SK-N-SH treated with all-trans-retinoic acid at 6 μM for 48 hours (cell line): Measurements from ENCODE around the gene NIT2.
A peak's percentile ranks its signal among the peaks of the same experiment; 100 is the strongest.

Experiments
- ATAC-seq: fragments of 200-7000 bp; cut with Tn5 transposase; 3 replicates; pipeline ENCODE4 v1.9.1; 2020; ENCODE audit warnings: mild to moderate bottlenecking, moderate library complexity
- ARNTL ChIP-seq: fragments of 450-650 bp; formaldehyde crosslinking; IDR thresholded peaks from 2 replicates; pipeline ENCODE4 v1.5.0; 2020; ENCODE audit warnings: low read depth, mild to moderate bottlenecking, moderate library complexity, borderline replicate concordance
- BACH2 ChIP-seq: fragments of 250-450 bp; sonication (Bioruptor Pico); IDR thresholded peaks from 2 replicates; pipeline ENCODE4 v1.9.0; 2021; ENCODE audit warnings: mild to moderate bottlenecking, borderline replicate concordance
- CREB5 ChIP-seq: fragments of 250-450 bp; sonication (Bioruptor Pico); IDR thresholded peaks from 2 replicates; pipeline ENCODE4 v1.5.1; 2020; ENCODE audit warnings: low read depth, mild to moderate bottlenecking, moderate library complexity
- CSDC2 ChIP-seq: fragments of 250-450 bp; sonication (Bioruptor Pico); IDR thresholded peaks from 2 replicates; pipeline ENCODE4 v1.5.0; 2020; ENCODE audit warnings: mild to moderate bottlenecking, moderate library complexity
- CSRNP3 ChIP-seq: fragments of 250-450 bp; sonication (Bioruptor Pico); IDR thresholded peaks from 2 replicates; pipeline ENCODE4 v1.5.1; 2021; ENCODE audit warnings: mild to moderate bottlenecking, moderate library complexity
- ESRRG ChIP-seq: fragments of 250-450 bp; sonication (Bioruptor Pico); IDR thresholded peaks from 2 replicates; pipeline ENCODE4 v1.6.1; 2021; ENCODE audit warnings: mild to moderate bottlenecking
- GLIS3 ChIP-seq: fragments of 250-450 bp; sonication (Bioruptor Pico); IDR thresholded peaks from 2 replicates; pipeline ENCODE4 v1.5.0; 2020; ENCODE audit warnings: mild to moderate bottlenecking, moderate library complexity
- ISL1 ChIP-seq: fragments of 250-450 bp; sonication (Bioruptor Pico); IDR thresholded peaks from 2 replicates; pipeline ENCODE4 v2.1.2; 2022; ENCODE audit warnings: mild to moderate bottlenecking, moderate library complexity
- OSR1 ChIP-seq: fragments of 250-450 bp; sonication (Bioruptor Pico); IDR thresholded peaks from 2 replicates; pipeline ENCODE4 v1.8.0; 2022; ENCODE audit warnings: moderate library complexity, mild to moderate bottlenecking, inconsistent platforms
- POU6F1 ChIP-seq: fragments of 250-450 bp; sonication (Bioruptor Pico); IDR thresholded peaks from 2 replicates; pipeline ENCODE4 v1.8.0; 2021; ENCODE audit warnings: low read depth, mild to moderate bottlenecking, moderate library complexity, borderline replicate concordance
- PPARA ChIP-seq: fragments of 250-450 bp; sonication (Bioruptor Pico); IDR thresholded peaks from 2 replicates; pipeline ENCODE4 v1.5.0; 2020; ENCODE audit warnings: mild to moderate bottlenecking, borderline replicate concordance
- RARB ChIP-seq: fragments of 250-450 bp; sonication (Bioruptor Pico); IDR thresholded peaks from 2 replicates; pipeline ENCODE4 v1.8.0; 2021; ENCODE audit warnings: mild to moderate bottlenecking, moderate library complexity
- SNAI2 ChIP-seq: fragments of 250-450 bp; sonication (Bioruptor Pico); IDR thresholded peaks from 2 replicates; pipeline ENCODE4 v1.5.0; 2020; ENCODE audit warnings: mild to moderate bottlenecking, moderate library complexity
- TCF4 ChIP-seq: fragments of 250-450 bp; sonication (Bioruptor Pico); IDR thresholded peaks from 2 replicates; pipeline ENCODE4 v1.8.0; 2021; ENCODE audit warnings: mild to moderate bottlenecking, moderate library complexity, borderline replicate concordance
- TOX ChIP-seq: fragments of 250-450 bp; sonication (Bioruptor Pico); IDR thresholded peaks from 2 replicates; pipeline ENCODE4 v1.8.0; 2021; ENCODE audit warnings: mild to moderate bottlenecking, moderate library complexity, borderline replicate concordance
- TSHZ2 ChIP-seq: fragments of 250-450 bp; sonication (Bioruptor Pico); IDR thresholded peaks from 2 replicates; pipeline ENCODE4 v1.5.0; 2020; ENCODE audit warnings: mild to moderate bottlenecking, moderate library complexity
- ZC3H10 ChIP-seq: fragments of 250-450 bp; sonication (Bioruptor Pico); IDR thresholded peaks from 2 replicates; pipeline ENCODE4 v1.5.1; 2021; ENCODE audit warnings: mild to moderate bottlenecking, moderate library complexity
- ZFP3 ChIP-seq: fragments of 250-450 bp; sonication (Bioruptor Pico); IDR thresholded peaks from 2 replicates; pipeline ENCODE4 v1.5.0; 2020; ENCODE audit warnings: mild to moderate bottlenecking, moderate library complexity
- ZFP30 ChIP-seq: fragments of 450-650 bp; formaldehyde crosslinking; IDR thresholded peaks from 2 replicates; pipeline ENCODE4 v1.5.0; 2022; ENCODE audit warnings: mild to moderate bottlenecking, moderate library complexity
- ZNF565 ChIP-seq: fragments of 450-650 bp; formaldehyde crosslinking; conservative IDR thresholded peaks from 2 replicates; pipeline ENCODE4 v1.5.0; 2020; ENCODE audit warnings: low read depth, mild to moderate bottlenecking, moderate library complexity
- ZNF70 ChIP-seq: fragments of 450-650 bp; formaldehyde crosslinking; IDR thresholded peaks from 2 replicates; pipeline ENCODE4 v1.5.0; 2020; ENCODE audit warnings: mild to moderate bottlenecking, moderate library complexity
- ZNF8 ChIP-seq: fragments of 450-650 bp; formaldehyde crosslinking; IDR thresholded peaks from 2 replicates; pipeline ENCODE4 v1.5.0; 2020; ENCODE audit warnings: mild to moderate bottlenecking, moderate library complexity

Gene NIT2

GRCh38 chr3:100400419-100400779 is 65.8 kb downstream of the NIT2 start:
- no peak for TF ChIP-seq SNAI2 (CRISPR knock-in tag)
- no peak for TF ChIP-seq ZNF565 (CRISPR knock-in tag)
- no peak for TF ChIP-seq GLIS3 (CRISPR knock-in tag)
- TF ChIP-seq OSR1 (CRISPR knock-in tag), result no peak
- no peak for TF ChIP-seq BACH2 (CRISPR knock-in tag)
- TF ChIP-seq ARNTL (CRISPR knock-in tag), result no peak
- TF ChIP-seq ESRRG (CRISPR knock-in tag), result no peak
- TF ChIP-seq RARB, result no peak
- TF ChIP-seq TSHZ2, result no peak
- TF ChIP-seq CSRNP3, result no peak
- TF ChIP-seq CREB5 (CRISPR knock-in tag), result no peak
- TF ChIP-seq TCF4 (CRISPR knock-in tag), result no peak
- TF ChIP-seq TOX (CRISPR knock-in tag), result no peak
- no peak for TF ChIP-seq CSDC2 (CRISPR knock-in tag)
- TF ChIP-seq POU6F1 (CRISPR knock-in tag), result no peak
- no peak for TF ChIP-seq ZNF8
- no peak for TF ChIP-seq ZFP3 (CRISPR knock-in tag)
- no peak for TF ChIP-seq ISL1
- no peak for TF ChIP-seq ZFP30 (CRISPR knock-in tag)
- no peak for TF ChIP-seq ZNF70 (CRISPR knock-in tag)
- peak; percentile 15 for ATAC-seq

- TF ChIP-seq RARB (no peak), TSHZ2 (no peak), ZFP3 (CRISPR knock-in tag) (peak; percentile 67; the same call in 1 of the 2 replicates)
- TF ChIP-seq, all 23 proteins: peak for 1
- peak; percentile 96 for ATAC-seq
Observed at GRCh38 chr3:100400780-100401673, 66.5 kb downstream of the NIT2 start, which contains the start of the genes LNP1 and TOMM70. LNP1 (plus strand) TSS chr3:100401539; CDS start chr3:100429730, 28,191 bp downstream. TOMM70 (minus strand) TSS chr3:100401089; CDS start chr3:100400949, 140 bp downstream.

GRCh38 chr3:100401674-100402041 is 67.1 kb downstream of the NIT2 start:
- ATAC-seq, result peak; percentile 16
- TF ChIP-seq ARNTL (CRISPR knock-in tag) (no peak), ZC3H10 (no peak), OSR1 (CRISPR knock-in tag) (no peak), ZNF8 (no peak), SNAI2 (CRISPR knock-in tag) (no peak), TCF4 (CRISPR knock-in tag) (no peak), ZFP30 (CRISPR knock-in tag) (no peak), CREB5 (CRISPR knock-in tag) (no peak), GLIS3 (CRISPR knock-in tag) (no peak), PPARA (CRISPR knock-in tag) (no peak), ZNF70 (CRISPR knock-in tag) (no peak), POU6F1 (CRISPR knock-in tag) (no peak), ZNF565 (CRISPR knock-in tag) (no peak), BACH2 (CRISPR knock-in tag) (no peak), CSDC2 (CRISPR knock-in tag) (no peak)
